Measurements from ENCODE around the gene PPP1R12C.

Gene PPP1R12C

DNA sequence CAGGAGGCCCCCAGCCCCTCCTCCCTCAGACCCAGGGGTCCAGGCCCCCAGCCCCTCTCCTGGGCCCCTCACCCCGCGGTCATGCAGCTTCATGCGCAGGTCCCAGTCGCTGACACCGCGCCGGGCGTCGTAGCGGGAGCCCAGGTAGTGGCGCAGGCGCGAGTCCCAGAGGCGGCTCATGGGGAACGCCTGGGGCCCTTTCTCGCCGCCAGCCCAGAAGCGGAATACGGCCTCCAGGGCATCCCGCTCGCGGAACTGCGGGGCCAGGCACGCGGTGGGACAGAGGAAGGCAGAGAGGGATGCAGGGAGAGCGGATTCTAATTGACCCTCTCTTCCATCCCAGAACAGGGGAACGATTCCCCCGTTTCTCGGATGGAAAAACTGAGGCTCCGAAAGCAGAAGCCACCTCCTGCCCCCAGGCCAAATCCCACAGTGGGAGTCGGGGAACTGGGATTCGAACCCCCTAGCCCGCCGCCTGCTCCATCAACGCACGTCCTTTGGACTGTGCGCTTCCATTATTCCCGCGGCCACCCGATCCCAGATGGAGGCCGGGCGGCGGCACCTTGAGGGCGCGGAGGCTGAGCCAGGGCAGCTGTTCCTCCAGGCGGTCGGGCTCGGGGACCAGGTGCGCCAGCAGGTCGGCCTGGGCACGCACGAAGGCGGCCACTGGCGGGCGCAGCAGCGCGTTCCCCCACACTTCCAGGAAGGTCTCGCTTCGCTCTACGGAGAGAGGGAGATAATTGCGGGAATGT, 44.3 kb upstream of the PPP1R12C start:
- Histone ChIP-seq H4K91ac (ENCODE audit: low read depth, low read length, poor library complexity) (no peak overlapping the region), H4K8ac (ENCODE audit: low read depth, low read length) (no peak overlapping the region), H3K4me2 (ENCODE audit: insufficient read depth, low read length, poor library complexity, severe bottlenecking) (no peak overlapping the region), H3K9me3 (replicated peaks in 1 of 2; ENCODE audit: control insufficient read depth in 2 of 2, insufficient read depth in 1 of 2, low read depth in 1 of 2, low read length in 2 of 2) (peaks cover 0 to 2% of the 10 kb centered on the region in 2 donors), H3K79me1 (ENCODE audit: low read depth, low read length) (no peaks in the 10 kb centered on the region), H3K4me1 (ENCODE audit: control insufficient read depth in 2 of 2, insufficient read depth in 1 of 2, low read depth in 1 of 2, low read length in 2 of 2) (peaks cover 6 to 7% of the 10 kb centered on the region in 2 donors), H3K18ac (ENCODE audit: low read length) (peak overlapping the region; percentile 38), H2AK5ac (ENCODE audit: low read depth, low read length) (peak overlapping the region; percentile 94), H3K27ac (replicated peaks; ENCODE audit: low read length) (no peak overlapping the region), H3K36me3 (replicated peaks in 1 of 2; ENCODE audit: control insufficient read depth in 2 of 2, insufficient read depth in 2 of 2, low read length in 2 of 2) (no peaks in the 10 kb centered on the region), H3K23ac (ENCODE audit: low read depth, low read length, poor library complexity) (no peak overlapping the region), H3K4ac (ENCODE audit: low read length) (no peak overlapping the region), H2BK12ac (ENCODE audit: low read length) (peak overlapping the region; percentile 53), H3K14ac (ENCODE audit: low read length) (no peak overlapping the region), H3K4me3 (ENCODE audit: low read length in 2 of 2) (no peak overlapping the region), H2AFZ (ENCODE audit: low read length) (no peak overlapping the region), H3K27me3 (ENCODE audit: control insufficient read depth in 3 of 3, insufficient read depth in 3 of 3, low read depth in 1 of 3, low read length in 3 of 3) (peaks cover 7 to 29% (median 22%) of the 10 kb centered on the region in 3 experiments), H2BK15ac (ENCODE audit: low read length) (peak overlapping the region; percentile 99), H3K9ac (ENCODE audit: low read depth, low read length, poor library complexity) (no peak overlapping the region), H2BK5ac (ENCODE audit: low read length) (no peak overlapping the region), H2BK120ac (ENCODE audit: low read depth, low read length) (peak overlapping the region; percentile 81)
- no CpG with 5 or more reads among the region's 61 CpGs for WGBS, 2 donors (ENCODE audit: extremely low coverage in 2 of 2, insufficient read length in 2 of 2, insufficient replicate concordance in 1 of 2)
- DNase-seq (ENCODE audit: low spot score) = no peak

DNA sequence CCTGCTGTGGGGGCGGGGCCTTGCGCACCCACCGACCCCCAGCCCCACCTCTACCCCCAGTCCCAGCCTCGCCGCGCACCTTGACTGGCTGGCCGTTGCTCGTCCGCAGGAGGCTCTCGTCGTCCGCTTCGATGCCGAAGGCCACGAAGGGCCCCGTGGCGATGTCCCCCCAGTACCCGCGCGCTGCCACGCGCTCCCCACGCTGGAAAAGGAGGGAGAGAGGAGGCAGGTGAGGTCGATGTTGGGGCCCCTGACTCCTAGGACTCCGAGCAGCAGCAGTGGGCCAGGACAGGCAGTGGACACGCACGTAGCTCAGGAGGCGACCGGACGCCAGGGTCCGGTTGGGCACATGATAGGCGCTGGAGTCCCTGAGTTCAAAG, 43.5 kb upstream of the PPP1R12C start:
- Histone ChIP-seq H3K18ac (ENCODE audit: low read length) (peak overlapping the region; percentile 93), H2AFZ (ENCODE audit: low read length) (peak overlapping the region; percentile 45), H3K9me3 (replicated peaks in 1 of 2; ENCODE audit: control insufficient read depth in 2 of 2, insufficient read depth in 1 of 2, low read depth in 1 of 2, low read length in 2 of 2) (peaks cover 0 to 2% of the 10 kb centered on the region in 2 donors), H2BK120ac (ENCODE audit: low read depth, low read length) (no peak overlapping the region), H3K4me3 (ENCODE audit: low read length in 2 of 2) (no peak overlapping the region), H3K79me1 (ENCODE audit: low read depth, low read length) (no peaks in the 10 kb centered on the region), H3K23ac (ENCODE audit: low read depth, low read length, poor library complexity) (peak overlapping the region; percentile 10), H3K27me3 (ENCODE audit: control insufficient read depth in 3 of 3, insufficient read depth in 3 of 3, low read depth in 1 of 3, low read length in 3 of 3) (peaks cover 7 to 33% (median 22%) of the 10 kb centered on the region in 3 experiments), H3K4ac (ENCODE audit: low read length) (peak overlapping the region; percentile 93), H4K91ac (ENCODE audit: low read depth, low read length, poor library complexity) (no peak overlapping the region), H2BK15ac (ENCODE audit: low read length) (peak overlapping the region; percentile 99), H2BK5ac (ENCODE audit: low read length) (peak overlapping the region; percentile 82), H2AK5ac (ENCODE audit: low read depth, low read length) (peak overlapping the region; percentile 99), H4K8ac (ENCODE audit: low read depth, low read length) (peak overlapping the region; percentile 72), H3K4me1 (ENCODE audit: control insufficient read depth in 2 of 2, insufficient read depth in 1 of 2, low read depth in 1 of 2, low read length in 2 of 2) (peaks cover 6 to 7% of the 10 kb centered on the region in 2 donors), H3K27ac (replicated peaks; ENCODE audit: low read length) (no peak overlapping the region), H3K4me2 (ENCODE audit: insufficient read depth, low read length, poor library complexity, severe bottlenecking) (peak overlapping the region; percentile 23), H3K14ac (ENCODE audit: low read length) (peak overlapping the region; percentile 21), H3K9ac (ENCODE audit: low read depth, low read length, poor library complexity) (peak overlapping the region; percentile 30), H3K36me3 (replicated peaks in 1 of 2; ENCODE audit: control insufficient read depth in 2 of 2, insufficient read depth in 2 of 2, low read length in 2 of 2) (no peaks in the 10 kb centered on the region), H2BK12ac (ENCODE audit: low read length) (no peak overlapping the region)
- WGBS, 2 donors (ENCODE audit: extremely low coverage in 2 of 2, insufficient read length in 2 of 2, insufficient replicate concordance in 1 of 2) = no CpG with 5 or more reads among the region's 32 CpGs
- no peak for DNase-seq (ENCODE audit: low spot score)

DNA sequence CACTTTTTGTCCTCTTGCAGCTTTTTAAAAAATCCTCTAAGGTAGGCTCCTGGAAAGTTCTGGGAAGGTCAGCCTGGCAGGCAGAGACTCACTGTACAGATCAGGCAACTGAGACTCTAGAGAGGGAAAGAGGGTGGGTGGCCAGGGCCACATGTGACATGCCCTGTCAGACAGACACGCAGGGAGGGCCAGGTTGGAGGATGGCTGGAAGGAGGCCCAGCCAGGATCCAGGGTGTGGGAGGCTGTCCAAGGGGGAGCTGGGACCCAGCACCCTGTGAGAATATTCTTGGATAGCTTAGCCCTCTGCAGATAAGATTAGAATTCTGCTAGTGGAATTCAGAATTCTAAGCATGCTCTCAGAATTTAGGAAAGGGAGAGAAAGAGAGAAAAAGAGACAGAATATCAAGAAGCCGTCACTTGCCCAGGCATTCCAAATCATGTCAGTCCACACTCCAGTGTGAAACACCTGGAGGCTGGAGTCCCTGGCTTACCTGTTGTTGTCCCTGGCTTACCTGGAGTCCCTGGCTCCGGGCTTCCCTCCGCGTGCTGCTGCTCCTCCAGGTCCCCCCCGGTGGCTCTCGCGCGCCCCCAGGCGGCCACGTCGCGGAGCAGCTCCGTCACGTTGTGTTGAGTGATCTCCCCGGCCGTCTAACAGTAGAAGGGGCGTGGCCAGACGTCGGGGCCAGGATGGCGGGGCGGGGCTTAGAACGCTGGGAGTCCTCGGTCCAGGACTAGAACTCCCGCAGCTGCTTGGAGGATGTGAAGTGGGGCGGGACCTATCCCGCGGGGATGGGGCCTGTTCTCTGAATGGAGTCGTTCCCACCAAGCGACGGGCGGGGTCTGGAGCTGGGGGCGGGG, 42.9 kb upstream of the PPP1R12C start:
- H3K4me1 ChIP-seq (ENCODE audit: control insufficient read depth in 2 of 2, insufficient read depth in 1 of 2, low read depth in 1 of 2, low read length in 2 of 2) = peaks cover 4 to 7% of the 10 kb centered on the region in 2 donors
- WGBS, 2 donors (ENCODE audit: extremely low coverage in 2 of 2, insufficient read length in 2 of 2, insufficient replicate concordance in 1 of 2) = no CpG with 5 or more reads among the region's 33 CpGs
- H2BK15ac ChIP-seq (ENCODE audit: low read length) = no peak overlapping the region
- H4K8ac ChIP-seq (ENCODE audit: low read depth, low read length) = no peak overlapping the region
- no peak overlapping the region for H3K9ac ChIP-seq (ENCODE audit: low read depth, low read length, poor library complexity)
- no peak overlapping the region for H4K91ac ChIP-seq (ENCODE audit: low read depth, low read length, poor library complexity)
- no peak overlapping the region for H3K4me2 ChIP-seq (ENCODE audit: insufficient read depth, low read length, poor library complexity, severe bottlenecking)
- DNase-seq (ENCODE audit: low spot score) = peak; percentile 87
- no peak overlapping the region for H3K14ac ChIP-seq (ENCODE audit: low read length)
- H3K79me1 ChIP-seq (ENCODE audit: low read depth, low read length) = no peaks in the 10 kb centered on the region
- H2BK120ac ChIP-seq (ENCODE audit: low read depth, low read length) = no peak overlapping the region
- no peak overlapping the region for H2BK5ac ChIP-seq (ENCODE audit: low read length)
- H3K9me3 ChIP-seq (replicated peaks in 1 of 2; ENCODE audit: control insufficient read depth in 2 of 2, insufficient read depth in 1 of 2, low read depth in 1 of 2, low read length in 2 of 2) = peaks cover 0 to 2% of the 10 kb centered on the region in 2 donors
- peak overlapping the region; percentile 28 for H3K18ac ChIP-seq (ENCODE audit: low read length)
- no peaks in the 10 kb centered on the region for H3K36me3 ChIP-seq (replicated peaks in 1 of 2; ENCODE audit: control insufficient read depth in 2 of 2, insufficient read depth in 2 of 2, low read length in 2 of 2)
- no peak overlapping the region for H3K23ac ChIP-seq (ENCODE audit: low read depth, low read length, poor library complexity)
- peak overlapping the region; percentile 45 for H2AFZ ChIP-seq (ENCODE audit: low read length)
- H3K27ac ChIP-seq (replicated peaks; ENCODE audit: low read length) = no peak overlapping the region
- peaks cover 7 to 33% (median 22%) of the 10 kb centered on the region in 3 experiments for H3K27me3 ChIP-seq (ENCODE audit: control insufficient read depth in 3 of 3, insufficient read depth in 3 of 3, low read depth in 1 of 3, low read length in 3 of 3)
- no peak overlapping the region for H2BK12ac ChIP-seq (ENCODE audit: low read length)
- peak overlapping the region; percentile 99 for H2AK5ac ChIP-seq (ENCODE audit: low read depth, low read length)
- H3K4ac ChIP-seq (ENCODE audit: low read length) = no peak overlapping the region
- no peak overlapping the region for H3K4me3 ChIP-seq (ENCODE audit: low read length in 2 of 2)
